CD4-positive, alpha-beta T cell treated with Interleukin-17A for 4 hours (primary cell): ENCODE data around the gene MYH9.
A peak's percentile ranks its signal among the peaks of the same experiment; 100 is the strongest.
"Not testable (repeated sequence)": the region's sequence is repeated elsewhere in the genome, so short reads cannot be mapped to it uniquely, and the experiment has no call there.

Source experiments
- DNase-seq: peaks from one replicate; pipeline ENCODE4 v3.0.0-alpha.2; 2020; ENCODE audit warnings: mixed read lengths

MYH9 gene

DNA sequence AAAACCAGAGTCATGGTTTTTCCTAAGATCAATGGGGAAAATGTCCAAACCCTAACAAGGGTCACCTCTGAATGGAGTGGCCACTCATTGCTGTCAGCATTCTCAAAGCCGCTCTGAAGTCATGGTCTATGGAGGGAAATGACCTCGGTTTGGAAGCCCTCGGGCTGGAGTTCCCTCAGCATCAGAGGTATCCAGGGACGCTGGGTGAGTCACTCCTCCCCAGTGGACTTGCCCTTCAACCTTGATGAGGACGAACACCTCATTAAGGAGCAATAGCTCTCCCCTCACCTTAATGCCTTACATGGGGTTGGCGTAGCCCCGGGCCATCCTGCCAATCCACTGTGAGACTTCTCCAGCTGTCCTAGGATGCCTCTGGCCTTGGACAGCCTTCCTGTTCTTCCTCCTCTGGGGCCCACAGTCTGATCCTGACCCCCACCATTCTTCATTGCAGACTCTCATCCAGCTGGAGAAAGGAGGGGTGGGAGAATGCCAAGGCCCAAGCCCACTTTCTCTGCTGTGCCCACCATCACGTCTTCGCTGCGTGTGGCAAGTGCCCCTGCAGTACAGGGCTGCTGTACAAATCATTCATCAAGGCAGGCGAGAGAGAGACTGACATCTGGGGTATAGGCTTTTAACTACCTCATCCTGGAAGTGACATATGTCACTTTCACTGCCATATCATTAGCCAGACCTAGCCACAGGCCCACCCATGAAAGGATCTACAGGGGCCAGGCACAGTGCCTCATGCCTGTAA is 25.4 kb upstream of the MYH9 start:
- DNase-seq: no peak

DNA sequence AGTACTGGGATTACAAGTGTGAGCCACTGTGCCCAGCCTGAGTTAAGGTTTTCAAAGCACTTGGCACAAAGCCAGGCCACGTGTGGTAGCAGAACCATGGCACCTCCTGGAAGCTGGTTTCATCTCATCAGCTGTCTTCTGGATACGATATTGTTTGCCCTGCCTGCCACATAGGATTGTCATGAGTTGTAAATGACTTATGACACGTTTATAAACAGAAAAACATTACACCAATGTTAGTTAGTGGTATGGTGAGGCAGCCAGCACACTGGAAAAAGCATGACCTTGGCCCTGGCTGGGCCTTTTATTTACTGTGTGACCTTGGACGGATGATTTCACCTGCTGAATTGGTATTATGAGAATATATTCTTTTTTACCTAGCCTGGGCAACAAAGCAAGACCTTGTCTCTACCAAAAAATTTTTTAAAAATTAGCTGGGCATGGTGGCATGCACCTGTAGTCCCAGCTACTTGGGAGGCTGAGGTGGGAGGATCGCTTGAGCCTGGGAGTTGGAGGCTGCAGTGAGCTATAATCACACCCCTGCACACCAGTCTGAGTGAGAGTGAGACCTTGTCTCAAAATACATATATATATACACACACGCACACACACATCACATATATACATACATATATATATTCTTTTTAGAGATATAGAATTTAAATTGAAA is 24.0 kb upstream of the MYH9 start:
- DNase-seq: peak; percentile 68

DNA sequence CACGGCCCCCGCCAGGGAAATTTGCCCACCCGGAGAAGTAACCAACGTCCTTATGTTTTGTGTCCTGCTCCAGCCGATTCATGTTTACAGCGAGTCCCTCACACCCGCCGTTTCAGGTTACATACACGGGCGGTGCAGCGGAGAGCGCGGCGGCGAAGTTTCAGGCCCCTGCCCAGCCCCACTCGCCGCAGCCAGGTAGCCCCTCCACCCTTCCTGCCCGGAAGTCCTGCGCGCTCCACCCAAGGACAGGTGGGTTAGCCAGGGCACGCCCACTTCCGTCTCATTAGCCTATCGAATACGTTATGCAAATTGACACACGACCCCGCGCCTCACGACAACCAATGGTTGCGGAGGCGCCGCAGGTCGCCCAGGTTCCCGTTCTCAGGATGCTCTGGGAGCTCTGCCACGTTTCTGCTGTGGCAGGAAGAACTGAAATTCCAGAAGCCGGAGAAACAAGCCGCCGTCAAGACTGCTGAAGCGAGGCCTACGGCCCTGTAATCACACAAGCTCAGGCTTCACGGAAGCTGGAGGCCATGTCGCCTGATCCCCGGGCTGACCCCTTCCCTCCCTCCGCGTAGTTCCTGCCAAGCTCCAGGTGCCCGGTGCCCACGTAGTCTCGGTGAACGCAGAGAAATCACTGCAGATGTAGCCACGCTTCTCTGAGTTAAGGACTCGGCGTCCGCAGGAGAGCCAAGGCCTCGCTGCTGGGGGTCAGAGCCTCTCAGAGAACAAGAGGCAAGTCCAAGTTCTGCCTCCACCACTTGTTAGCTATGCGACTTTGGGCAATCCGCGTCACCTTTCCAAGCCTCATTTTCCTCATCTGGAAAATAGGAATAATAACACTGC is 22.4 kb upstream of the MYH9 start:
- DNase-seq: peak; percentile 83

DNA sequence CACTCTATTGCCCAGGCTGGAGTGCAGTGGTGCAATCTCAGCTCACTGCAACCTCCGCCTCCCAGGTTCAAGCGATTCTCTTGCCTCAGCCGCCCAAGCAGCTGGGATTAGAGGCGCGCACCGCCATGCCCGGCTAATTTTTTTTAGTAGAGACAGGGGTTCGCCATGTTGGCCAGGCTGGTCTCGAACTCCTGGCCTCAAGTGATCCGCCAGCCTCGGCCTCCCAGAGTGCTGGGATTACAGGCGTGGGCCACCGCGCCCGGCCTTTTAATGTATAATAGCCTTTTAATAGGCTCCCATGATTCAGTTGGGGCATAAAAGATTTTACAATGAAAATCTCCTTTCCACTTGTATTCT is 21.8 kb upstream of the MYH9 start:
- not testable (repeated sequence) for DNase-seq

DNA sequence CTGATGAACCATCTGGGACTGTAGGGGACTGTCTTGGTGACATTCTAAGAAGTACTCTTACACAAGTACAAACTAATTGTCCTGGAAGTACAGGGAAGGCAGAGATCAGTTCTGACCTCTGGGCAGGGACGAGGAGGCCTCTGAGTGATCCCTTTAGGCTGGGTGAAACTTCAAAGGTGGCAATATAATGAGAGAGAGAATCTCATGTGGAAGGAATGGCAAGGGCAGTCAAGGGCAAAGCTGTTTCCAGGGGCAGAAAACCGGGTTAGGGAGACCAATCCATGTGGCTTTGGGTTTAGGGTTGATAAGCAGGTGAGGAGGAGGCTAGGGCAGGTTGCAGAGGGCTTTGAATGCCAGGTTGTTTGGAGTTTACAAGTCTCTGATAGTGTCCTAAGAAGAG is 21.3 kb upstream of the MYH9 start:
- no peak for DNase-seq

DNA sequence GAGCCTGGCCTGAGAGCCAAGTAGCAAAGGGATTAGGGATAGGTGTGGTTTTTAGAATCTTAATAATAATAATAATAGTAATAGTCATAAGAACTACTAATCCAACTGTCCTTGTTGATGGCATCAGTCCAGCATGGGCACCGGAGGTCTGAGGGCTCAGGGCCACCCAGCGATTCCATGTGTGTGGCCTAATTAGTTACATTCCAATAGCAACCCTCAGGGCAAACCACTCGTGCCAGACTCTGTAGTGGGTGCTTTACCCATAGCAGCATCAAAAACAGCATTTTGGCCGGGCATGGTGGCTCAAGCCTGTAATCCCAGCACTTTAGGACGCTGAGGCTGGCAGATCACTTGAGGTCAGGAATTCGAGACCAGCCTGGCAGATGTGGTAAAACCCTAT is 19.0 kb upstream of the MYH9 start:
- no peak for DNase-seq

DNA sequence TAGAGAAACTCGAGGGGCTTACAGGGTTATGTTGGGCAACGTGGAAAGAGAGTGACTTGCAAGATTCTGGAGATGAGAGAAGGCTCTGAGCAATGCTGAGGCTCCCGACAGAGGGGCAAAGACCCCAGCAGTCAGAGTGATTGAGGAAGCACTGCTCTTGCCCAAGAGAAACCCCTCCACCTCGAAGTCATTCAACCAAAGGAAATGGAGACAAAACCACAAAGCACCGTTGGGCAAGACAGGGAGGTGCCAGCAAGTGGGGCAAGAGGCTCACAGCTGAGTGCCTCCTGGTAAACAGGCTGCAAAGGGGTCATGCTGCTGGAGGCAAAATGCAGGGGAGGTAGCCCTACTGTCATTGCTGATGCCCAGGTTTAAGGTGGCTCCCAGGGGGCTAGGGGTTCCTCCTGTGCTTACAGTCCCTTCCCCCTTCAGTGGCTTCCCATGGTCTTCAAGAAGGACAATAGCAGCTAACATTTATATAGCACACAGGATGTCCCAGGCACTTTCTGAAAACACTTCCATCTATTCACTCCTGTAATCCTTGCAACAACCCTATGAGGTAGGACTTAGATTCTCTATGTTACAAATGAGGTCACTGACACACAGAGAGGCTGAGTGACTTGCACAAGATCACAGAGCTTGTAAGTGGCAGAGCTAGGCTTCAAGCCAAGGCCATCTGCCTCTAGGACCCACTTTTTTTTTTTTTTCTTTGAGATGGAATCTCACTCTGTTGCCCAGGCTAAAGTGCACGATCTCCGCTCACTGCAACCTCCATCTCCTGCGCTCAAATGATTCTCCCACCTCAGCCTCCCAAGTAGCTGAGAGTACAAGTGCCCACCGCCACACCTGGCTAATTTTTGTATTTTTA is 18.1 kb upstream of the MYH9 start:
- peak; percentile 69 for DNase-seq

DNA sequence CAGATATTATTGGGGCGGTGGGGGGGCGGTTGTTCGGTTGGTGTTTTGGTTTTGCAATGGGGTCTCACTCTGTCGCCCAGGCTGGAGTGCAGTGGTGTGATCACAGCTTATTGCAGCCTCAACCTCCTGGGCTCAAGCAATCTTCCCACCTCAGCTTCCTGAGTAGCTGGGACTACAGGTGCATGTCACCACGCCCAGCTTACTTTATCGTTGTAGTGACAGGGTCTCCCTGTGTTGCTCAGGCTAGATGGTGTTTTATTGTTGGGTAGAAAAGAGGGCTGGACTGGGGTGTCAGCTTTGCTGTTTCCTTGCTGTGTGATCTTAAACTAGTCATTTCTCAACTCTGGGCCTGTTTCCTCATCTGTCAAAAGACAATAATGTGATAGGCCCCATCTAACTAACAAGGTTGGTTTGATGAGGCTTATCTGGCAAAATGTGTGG is 17.5 kb upstream of the MYH9 start:
- peak; percentile 39 for DNase-seq

DNA sequence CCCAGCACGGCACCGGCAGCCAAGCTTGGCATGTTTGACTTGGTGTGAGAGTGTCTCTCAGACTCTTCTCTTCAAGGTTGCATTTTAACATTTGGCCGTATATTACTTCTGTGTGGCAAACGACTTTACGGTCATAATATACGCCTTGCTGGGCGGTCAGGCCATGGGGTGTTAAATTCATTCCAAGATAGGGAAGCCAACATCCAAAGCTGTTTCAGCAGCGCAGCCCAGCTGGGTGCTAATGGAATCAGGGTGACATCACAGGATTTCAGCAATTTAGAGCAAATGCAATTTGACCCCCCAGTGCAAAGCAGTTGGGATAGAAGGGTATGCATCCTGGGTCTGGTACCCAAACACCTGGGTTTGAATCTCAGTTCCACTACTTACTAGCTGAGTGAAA is 16.7 kb upstream of the MYH9 start:
- no peak for DNase-seq

DNA sequence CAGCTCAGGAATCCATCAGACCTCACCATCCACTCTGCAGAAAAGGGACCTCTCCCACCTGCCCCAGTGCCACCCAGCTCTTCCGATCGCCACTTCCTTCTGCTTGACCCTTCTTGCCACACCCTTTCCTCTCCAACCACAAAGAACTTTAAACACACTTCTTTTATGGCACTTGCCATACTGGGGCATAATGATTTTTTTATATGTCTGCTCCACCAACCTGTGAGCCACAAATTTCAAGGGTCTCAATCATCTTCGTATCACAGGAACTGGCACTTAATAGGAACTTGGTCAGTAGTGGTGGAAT is 11.7 kb upstream of the MYH9 start:
- no peak for DNase-seq

DNA sequence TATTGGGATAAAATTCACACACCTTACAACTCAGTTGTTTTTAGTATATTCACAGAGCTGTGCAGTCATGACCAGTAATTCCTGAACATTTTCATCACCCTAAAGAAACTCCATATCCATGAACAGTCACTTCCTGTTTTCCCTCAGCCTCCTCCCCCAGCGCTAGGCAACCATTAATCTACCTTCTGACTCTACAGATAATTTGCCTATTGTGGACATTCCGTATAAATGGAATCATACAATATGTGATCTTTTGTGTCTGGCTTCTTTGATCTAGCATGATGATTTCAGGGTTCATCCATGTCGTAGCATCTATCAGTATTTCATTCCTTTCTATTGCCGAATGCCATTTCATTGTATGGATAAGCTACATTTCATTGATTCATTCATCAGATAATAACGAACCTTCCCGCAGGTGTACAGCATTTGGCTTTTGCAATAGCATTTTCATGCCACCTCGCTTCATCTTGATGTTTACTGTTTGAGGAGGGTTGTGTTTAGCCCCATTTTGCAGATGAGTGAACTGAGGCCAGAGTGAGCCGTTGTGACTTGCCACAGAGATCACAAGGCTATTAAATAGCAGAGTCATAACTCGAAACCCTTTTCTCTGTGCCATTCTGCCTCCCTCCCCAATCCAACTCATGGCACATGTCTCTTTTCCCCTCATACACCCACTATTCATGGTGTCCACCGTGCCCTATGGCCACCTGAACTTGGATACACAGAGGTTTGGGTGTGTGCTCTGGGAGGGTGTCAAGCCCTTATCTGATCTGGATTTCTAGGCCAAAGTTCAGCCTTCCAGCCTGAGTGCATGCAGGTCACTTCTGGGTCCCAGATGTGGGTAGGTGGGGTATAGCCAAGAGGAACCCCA is 11.1 kb upstream of the MYH9 start:
- DNase-seq: no peak

DNA sequence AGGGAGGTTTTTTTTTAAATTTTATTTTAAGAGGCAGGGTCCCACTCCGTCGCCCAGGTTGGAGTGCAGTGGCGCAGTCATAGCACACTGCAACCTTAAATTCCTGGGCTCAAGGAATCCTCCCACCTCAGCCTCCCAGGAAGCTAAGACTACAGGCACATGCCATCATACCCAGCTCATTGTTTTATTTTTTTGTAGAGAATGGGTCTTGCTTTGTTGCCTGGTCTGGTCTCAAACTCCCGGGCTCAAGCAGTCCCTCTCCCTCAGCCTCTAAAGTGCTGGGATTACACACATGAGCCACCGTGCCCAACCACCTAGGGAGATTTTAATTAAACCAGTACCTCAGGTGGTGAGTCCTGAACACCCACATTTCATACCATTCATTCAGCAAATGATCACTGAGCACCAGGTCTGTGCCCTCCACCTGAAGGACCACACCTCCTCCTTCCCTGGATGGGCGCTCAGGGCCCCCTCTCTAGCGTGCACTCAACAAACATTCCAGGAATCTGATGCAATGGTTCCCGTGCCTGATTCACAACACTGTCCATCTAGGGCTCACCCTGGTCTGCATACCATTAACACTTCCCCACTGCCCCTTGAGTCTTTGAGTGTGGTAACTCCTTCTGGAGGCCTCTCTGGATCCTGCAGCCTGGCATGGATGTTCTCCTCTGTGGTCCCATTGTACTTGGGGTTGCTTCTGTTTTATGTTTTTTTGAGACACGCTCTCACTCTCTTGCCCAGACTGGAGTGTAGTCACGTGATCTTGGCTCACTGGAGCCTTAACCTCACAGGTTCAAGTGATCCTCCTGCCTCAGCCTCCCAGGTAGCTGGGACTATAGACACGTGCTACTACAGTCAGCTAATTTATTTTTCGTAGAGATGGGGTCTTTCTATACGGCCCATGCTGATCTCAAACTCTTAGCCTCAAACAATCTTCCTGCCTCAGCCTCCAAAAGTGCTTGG is 9.6 kb upstream of the MYH9 start:
- no peak for DNase-seq

DNA sequence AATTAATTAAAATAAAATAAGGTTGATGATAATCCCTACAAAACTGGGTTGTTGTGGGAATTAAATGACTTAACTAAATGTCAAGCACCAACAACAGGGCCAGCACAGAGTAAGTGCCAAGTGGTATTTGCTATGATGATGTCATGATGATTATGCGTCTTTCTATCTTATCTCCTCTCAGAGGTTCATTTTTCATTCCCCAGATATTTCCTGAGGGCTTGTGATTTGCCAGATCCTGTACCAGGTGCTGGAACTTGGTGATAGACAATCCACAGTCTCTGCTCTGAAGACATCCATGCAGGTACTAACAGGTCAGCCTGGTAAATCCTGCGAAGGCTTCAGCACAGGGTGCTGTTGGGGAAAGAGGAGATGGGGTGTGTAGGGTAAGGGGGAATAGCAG is 8.1 kb upstream of the MYH9 start:
- no peak for DNase-seq

DNA sequence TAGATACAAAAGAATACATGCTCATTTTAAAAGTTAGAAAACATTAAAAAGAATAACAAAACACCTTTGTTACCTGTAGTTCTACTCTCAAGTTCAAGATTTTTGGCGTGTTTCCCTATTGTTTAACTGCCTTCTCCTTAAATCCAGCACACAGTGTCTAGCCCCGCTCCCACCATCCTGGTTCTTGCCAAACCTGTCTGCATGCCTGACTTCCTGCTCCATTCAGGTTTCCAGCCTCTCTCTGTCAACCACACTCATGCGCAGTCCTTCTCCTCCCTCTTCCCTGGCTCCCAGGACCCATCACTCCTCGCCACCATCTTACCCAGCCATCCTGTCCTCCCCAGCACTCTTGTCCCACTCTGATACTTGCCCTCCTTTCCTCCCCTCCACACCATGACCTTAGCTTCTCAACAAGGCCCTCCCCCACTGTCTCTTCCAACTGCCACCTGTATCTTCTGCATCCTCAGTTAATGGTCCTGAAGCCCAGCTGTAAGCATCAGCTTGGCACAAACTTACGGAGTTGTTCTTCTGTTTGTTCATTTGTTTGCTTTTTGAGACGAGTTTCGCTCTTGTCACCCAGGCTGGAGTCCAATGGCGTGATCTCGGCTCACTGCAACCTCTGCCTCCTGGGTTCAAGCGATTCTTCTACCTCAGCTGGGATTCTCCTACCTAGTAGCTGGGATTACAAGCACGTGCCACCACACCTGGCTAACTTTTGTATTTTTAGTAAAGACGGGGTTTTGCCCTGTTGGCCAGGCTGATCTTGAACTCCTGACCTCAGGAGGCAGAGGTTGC is 7.5 kb upstream of the MYH9 start:
- no peak for DNase-seq

DNA sequence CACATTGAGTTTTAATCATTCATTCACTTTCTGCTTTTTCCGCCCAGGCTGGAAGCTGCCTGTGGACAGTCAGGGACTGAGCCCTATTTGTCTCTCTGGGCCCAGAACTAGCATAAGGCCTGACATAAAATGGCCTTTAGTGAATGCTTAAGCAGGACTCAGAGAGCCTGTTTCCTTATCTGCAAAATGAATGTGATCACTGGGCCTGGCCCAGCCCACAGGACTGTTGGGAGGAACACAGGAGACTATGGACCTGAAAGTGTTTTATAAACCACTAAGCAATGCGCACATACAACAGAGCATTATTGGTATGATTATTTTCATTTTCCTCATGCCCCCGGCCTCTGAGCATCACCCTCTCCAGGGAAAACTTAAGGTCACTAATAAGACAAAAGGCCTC is 3.9 kb upstream of the MYH9 start:
- no peak for DNase-seq

DNA sequence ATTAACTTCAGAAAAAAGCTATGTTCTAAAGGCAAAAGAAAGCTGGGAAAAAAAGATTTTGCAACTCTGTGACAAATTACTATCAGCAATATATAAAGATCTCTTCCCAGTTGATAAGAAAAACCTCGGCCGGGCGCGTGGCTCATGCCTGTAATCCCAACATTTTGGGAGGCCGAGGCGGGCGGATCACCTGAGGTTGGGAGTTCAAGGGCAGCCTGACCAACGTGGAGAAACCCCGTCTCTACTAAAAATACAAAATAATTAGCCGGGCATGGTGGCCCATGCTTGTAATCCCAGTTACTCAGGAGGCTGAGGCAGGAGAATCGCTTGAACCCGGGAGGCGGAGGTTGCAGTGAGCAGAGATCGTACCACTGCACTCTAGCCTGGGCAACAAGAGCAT is 1.4 kb upstream of the MYH9 start:
- DNase-seq: not testable (repeated sequence)

DNA sequence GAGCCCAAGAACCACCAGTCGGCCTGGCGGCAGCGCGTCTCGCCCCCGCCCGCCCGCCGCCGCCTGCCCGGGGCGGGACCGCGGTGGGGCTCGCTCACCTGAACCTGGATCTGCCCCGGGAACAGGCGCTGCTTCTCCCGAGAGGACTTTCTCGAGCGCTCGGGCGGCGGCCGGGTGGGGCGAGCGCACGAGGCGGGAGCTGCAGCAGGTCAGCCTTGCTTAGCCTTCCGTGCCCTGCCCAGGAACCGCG is 133 bp downstream of the MYH9 start:
- no peak for DNase-seq

DNA sequence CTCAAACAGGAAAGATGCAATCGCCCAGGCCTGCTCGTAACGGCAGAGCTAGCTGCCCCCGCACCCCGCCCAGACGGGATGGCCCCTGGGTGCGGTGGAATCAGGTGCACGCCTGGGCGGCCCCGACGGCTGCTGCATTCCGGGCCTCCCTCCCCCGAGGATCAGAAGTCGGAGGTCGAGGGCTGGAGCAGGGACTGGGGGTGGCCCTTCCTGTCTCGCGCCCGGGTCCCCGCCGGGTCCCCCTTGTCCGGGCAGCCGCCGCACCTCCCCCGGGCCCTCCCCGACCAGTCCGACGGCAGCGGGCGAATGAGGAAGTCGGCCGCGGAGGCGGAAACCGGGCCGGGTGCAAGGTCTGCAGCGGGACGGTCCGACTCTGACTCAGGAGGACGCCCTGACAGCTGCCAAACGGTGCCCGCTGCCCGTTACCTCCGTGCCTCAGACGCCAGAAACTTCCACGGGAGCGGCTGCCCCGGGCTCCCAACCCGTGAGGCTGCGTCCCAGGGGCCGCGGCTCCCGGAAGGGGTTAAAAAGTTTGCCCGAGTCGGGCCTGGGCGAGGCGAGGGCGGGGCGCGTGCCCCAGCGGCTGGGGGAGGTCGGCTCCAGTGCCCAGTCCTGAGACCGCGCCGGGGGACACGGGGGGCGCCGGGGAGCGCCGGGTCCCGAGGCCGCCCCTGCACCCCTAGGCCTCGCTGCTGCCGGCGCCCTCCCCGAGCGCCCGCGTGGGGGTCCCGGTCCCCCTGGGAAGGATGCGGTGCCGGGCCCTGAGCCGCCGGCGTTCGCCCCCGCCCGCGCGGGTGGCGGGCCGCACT is 663 bp downstream of the MYH9 start:
- DNase-seq: peak; percentile 61

DNA sequence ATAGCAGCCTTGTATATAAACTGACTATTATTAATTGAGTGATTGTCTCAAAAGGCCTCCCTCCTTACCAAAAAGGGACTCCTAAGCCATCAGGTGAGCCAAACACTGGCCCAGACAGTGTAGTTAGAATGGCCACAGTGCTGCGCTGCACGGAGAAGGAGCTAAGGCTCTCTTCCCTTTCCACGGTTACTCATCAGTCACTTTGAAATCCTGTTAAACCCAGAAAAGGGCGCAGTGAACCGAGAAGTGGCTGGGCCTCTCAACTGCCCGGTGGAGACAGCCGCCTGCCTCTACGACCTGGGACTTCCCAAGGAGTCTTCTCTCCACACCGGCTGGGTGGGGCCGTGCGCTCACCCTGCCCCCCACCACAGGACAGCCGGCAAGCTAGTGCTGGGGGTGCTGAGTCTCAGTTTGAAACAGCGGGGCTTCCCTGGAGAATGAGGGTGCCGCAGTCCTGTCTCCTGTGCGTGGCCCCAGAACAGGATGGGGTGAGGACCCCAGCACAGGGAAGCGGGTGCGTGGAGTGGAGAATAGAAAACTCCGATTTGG is 1.3 kb downstream of the MYH9 start:
- peak; percentile 49 for DNase-seq
